Measurements from ENCODE around the gene RFTN1.

DNA sequence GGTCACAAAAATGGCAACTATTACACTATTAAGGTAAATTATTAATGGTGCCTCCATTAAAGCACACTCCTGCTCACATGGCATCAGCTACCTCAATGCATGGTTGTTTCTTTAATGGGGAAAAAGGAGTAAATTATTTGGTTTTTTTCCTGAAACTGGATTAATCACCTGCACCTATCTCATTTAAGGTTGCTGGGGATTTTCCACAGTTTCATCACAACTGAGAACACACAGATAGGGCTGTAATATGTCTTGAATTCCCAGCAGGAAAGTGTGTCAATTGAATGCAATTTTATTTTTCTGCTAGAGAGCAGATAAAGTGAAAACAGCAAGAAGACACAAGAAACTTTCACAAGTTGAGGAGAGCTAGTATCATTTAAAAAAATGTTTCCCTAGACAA, 36.4 kb downstream of the RFTN1 start:
- TF ChIP-seq, protein P1, sequence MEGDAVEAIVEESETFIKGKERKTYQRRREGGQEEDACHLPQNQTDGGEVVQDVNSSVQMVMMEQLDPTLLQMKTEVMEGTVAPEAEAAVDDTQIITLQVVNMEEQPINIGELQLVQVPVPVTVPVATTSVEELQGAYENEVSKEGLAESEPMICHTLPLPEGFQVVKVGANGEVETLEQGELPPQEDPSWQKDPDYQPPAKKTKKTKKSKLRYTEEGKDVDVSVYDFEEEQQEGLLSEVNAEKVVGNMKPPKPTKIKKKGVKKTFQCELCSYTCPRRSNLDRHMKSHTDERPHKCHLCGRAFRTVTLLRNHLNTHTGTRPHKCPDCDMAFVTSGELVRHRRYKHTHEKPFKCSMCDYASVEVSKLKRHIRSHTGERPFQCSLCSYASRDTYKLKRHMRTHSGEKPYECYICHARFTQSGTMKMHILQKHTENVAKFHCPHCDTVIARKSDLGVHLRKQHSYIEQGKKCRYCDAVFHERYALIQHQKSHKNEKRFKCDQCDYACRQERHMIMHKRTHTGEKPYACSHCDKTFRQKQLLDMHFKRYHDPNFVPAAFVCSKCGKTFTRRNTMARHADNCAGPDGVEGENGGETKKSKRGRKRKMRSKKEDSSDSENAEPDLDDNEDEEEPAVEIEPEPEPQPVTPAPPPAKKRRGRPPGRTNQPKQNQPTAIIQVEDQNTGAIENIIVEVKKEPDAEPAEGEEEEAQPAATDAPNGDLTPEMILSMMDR (IDR thresholded peaks at IDR 0.05): no peak
- no peak for TF ChIP-seq POLR2A (IDR thresholded peaks at IDR 0.05)
- TF ChIP-seq POLR2AphosphoS5 (IDR thresholded peaks at IDR 0.05): no peak

Measured in sigmoid colon (tissue), 4 donors.